Fibroblast of mammary gland (primary cell): ENCODE measurements around the gene TMCO6.
A peak's percentile ranks its signal among the peaks of the same experiment; 100 is the strongest.

Experiments
- DNase-seq: peaks from one replicate; pipeline ENCODE4 v3.0.0-alpha.2; 2010; ENCODE audit warnings: low read depth
- H3K4me3 ChIP-seq: 2 replicates; pipeline ENCODE4 v1.5.1; 2011; ENCODE audit warnings: low read depth, mild to moderate bottlenecking, low read length, moderate library complexity; ENCODE audit not compliant: control insufficient read depth
- CTCF ChIP-seq: conservative IDR thresholded peaks from 2 replicates; pipeline ENCODE4 v1.5.1; 2011; ENCODE audit warnings: low read depth, low read length, inconsistent platforms; ENCODE audit not compliant: control insufficient read depth, insufficient read depth

Gene TMCO6

GRCh38 chr5:140630292-140631035 lies 8.8 kb upstream of the TMCO6 start:
- TF ChIP-seq CTCF, result no peak
- DNase-seq, result peak; percentile 49
- H3K4me3 ChIP-seq, result no peak overlapping the region

GRCh38 chr5:140631036-140631417 lies 8.2 kb upstream of the TMCO6 start:
- TF ChIP-seq CTCF, result no peak
- DNase-seq, result no peak
- H3K4me3 ChIP-seq, result no peak overlapping the region

GRCh38 chr5:140631831-140632365 lies 7.4 kb upstream of the TMCO6 start:
- no peak for DNase-seq
- TF ChIP-seq CTCF, result no peak
- peak overlapping the region; percentile 47 for H3K4me3 ChIP-seq

- peak overlapping the region; percentile 47 for H3K4me3 ChIP-seq
- no peak for TF ChIP-seq CTCF
- peak; percentile 51 for DNase-seq
These were observed 6.8 kb upstream of the TMCO6 start for GRCh38 chr5:140632366-140633020.

- TF ChIP-seq CTCF, result peak; percentile 0
- peak within 1 kb of the TSS; percentile 47 for H3K4me3 ChIP-seq
- DNase-seq, result peak; percentile 57
These were observed 6.2 kb upstream of the TMCO6 start, which contains the start of gene CD14 for GRCh38 chr5:140633021-140633471. Gene CD14, minus strand, starts transcription at chr5:140633175. Its CDS starts 104 bp downstream, at chr5:140633071.

- DNase-seq, result no peak
- H3K4me3 ChIP-seq, result no peak overlapping the region
- no peak for TF ChIP-seq CTCF
These were observed 5.8 kb upstream of the TMCO6 start for GRCh38 chr5:140633501-140633900.
